Pancreas (tissue), 10 donors: ENCODE data around the gene PROKR1. TPM values are rescaled to one million over a fixed set of nuclear protein-coding genes. Genes with fewer than 3 reads are reported as not detected.

Experiments used
- ATAC-seq, 4 donors: fragments of 200-7000 bp; cut with Tn5 transposase; one replicate each; pipeline versions ENCODE4 v1.8.0 to v1.9.1; 2020; ENCODE audit warnings: mild to moderate bottlenecking in 4 of 4, moderate library complexity in 4 of 4
- DNase-seq, 6 donors: peaks; one replicate each; pipeline ENCODE4 v3.0.0-alpha.2; 2020
- FAIRE-seq: peaks from 2 replicates; lab custom pipeline; 2012; peaks lifted over from hg19 to GRCh38; lab: Jason Lieb, UNC
- H3K27ac ChIP-seq, 4 donors: fragments of 200-600 bp; sonication (generic); 1 replicate in 3 of 4; 2 replicates in 1 of 4; pipeline versions ENCODE4 v1.5.0 to v1.8.0; 2020
- H3K27me3 ChIP-seq, 4 donors: fragments of 200-600 bp; one replicate each; pipeline ENCODE4 v1.8.0; 2021
- H3K36me3 ChIP-seq, 3 donors: fragments of 200-600 bp; sonication (generic) in 1 of 3; one replicate each; pipeline versions ENCODE4 v1.5.0 to v1.8.0; 2020 to 2021
- H3K4me1 ChIP-seq, 3 donors: fragments of 200-600 bp; one replicate each; pipeline ENCODE4 v1.8.0; 2021
- H3K4me3 ChIP-seq, 4 donors: fragments of 200-600 bp; sonication (generic) in 2 of 4; one replicate each; pipeline versions ENCODE4 v1.5.0 to v1.8.0; 2020 to 2021
- H3K9me3 ChIP-seq, 4 donors: fragments of 200-600 bp; one replicate each; pipeline ENCODE4 v1.8.0; 2021
- WGBS, 2 donors: extraction: QIAGEN DNeasy Blood & Tissue Kit; methylation state at CpG; one replicate each; pipeline ENCODE4 v1.1.7; 2013; 5-methylcytosine and 5-hydroxymethylcytosine counted together
- intact Hi-C, 3 donors: fragments of 100-400 bp; cut with DNase I; formaldehyde crosslinking; loops; one replicate each; pipeline versions ENCODE4 v1.11.1 to v1.14.2; 2022
- polyA plus RNA-seq, 2 donors: library from polyadenylated mRNA; stranded (reverse); fragments of 200-250 nt; gene quantifications; one replicate each; pipeline ENCODE4 v1.2.3, GENCODE V29; 2013
- total RNA-seq, 6 donors: library from RNA; stranded (reverse); fragmentation: NEBNext Ultra II Directional in 4 of 6; extraction: Animal tissue kit (Norgen Biotek cat#: 25700) in 4 of 6; gene quantifications; one replicate each; pipeline versions ENCODE4 v1.2.1 to v1.2.4, GENCODE V29; 2021 to 2023
- TF ChIP-seq, protein P1 (sequence below), 4 donors: fragments of 200-600 bp; sonication (generic) in 3 of 4; IDR thresholded peaks; one replicate each; pipeline versions ENCODE4 v1.5.0 to v1.8.0; 2021; ENCODE audit warnings: antibody characterized with exemption in 4 of 4
- donor health status: healthy with polysubstance abuse.
- donor health status: DM: no; HTN: no; CAD: no; lungs with moderate emphysema.
- donor health status: DM: no; HTN: no; CAD: no.
- donor health status: control.
- donor health status: control.
- donor health status: Bipolar disorder and iron deficiency.
- donor health status: DM: yes; HTN: yes; CAD: no.
- donor health status: DM: no; HTN: no; CAD: no.
- donor health status: DM: no; HTN: no; CAD: no.
- donor health status: DM: yes; HTN: yes; CAD: no.

The PROKR1 gene
- total and polyA plus RNA-seq, 8 donors, result 0.02 to 0.04 TPM; not detected in 6

- DNase-seq (no peak), ATAC-seq (no peak), FAIRE-seq (no peak)
- no peak overlapping the region for H3K4me3 ChIP-seq
- no peaks in the 10 kb centered on the region for H3K9me3 ChIP-seq
- no peaks in the 10 kb centered on the region for H3K4me1 ChIP-seq
- no peaks in the 10 kb centered on the region for H3K27me3 ChIP-seq
- intact Hi-C loops, result no loop called here
- TF ChIP-seq, protein P1, sequence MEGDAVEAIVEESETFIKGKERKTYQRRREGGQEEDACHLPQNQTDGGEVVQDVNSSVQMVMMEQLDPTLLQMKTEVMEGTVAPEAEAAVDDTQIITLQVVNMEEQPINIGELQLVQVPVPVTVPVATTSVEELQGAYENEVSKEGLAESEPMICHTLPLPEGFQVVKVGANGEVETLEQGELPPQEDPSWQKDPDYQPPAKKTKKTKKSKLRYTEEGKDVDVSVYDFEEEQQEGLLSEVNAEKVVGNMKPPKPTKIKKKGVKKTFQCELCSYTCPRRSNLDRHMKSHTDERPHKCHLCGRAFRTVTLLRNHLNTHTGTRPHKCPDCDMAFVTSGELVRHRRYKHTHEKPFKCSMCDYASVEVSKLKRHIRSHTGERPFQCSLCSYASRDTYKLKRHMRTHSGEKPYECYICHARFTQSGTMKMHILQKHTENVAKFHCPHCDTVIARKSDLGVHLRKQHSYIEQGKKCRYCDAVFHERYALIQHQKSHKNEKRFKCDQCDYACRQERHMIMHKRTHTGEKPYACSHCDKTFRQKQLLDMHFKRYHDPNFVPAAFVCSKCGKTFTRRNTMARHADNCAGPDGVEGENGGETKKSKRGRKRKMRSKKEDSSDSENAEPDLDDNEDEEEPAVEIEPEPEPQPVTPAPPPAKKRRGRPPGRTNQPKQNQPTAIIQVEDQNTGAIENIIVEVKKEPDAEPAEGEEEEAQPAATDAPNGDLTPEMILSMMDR (IDR thresholded peaks at IDR 0.05), result no peak
- no peaks in the 10 kb centered on the region for H3K36me3 ChIP-seq
- H3K27ac ChIP-seq, result no peak overlapping the region
- WGBS, 2 donors, result 95 to 98% methylated on average over 1 of the region's 1 CpG
Measured at GRCh38 chr2:68603059-68603458, 40.3 kb upstream of the PROKR1 start.

- Histone ChIP-seq H3K27me3 (no peaks in the 10 kb centered on the region), H3K4me3 (no peak overlapping the region), H3K27ac (no peak overlapping the region), H3K9me3 (no peaks in the 10 kb centered on the region), H3K36me3 (no peaks in the 10 kb centered on the region), H3K4me1 (no peaks in the 10 kb centered on the region)
- DNase-seq (no peak), ATAC-seq (no peak), FAIRE-seq (no peak)
- intact Hi-C loops, result no loop called here
- WGBS, 2 donors, result 72 to 76% methylated on average over 3 of the region's 3 CpGs
- TF ChIP-seq, protein P1 (IDR thresholded peaks at IDR 0.05), result no peak
Measured at GRCh38 chr2:68604077-68604476, 39.3 kb upstream of the PROKR1 start.

DNA sequence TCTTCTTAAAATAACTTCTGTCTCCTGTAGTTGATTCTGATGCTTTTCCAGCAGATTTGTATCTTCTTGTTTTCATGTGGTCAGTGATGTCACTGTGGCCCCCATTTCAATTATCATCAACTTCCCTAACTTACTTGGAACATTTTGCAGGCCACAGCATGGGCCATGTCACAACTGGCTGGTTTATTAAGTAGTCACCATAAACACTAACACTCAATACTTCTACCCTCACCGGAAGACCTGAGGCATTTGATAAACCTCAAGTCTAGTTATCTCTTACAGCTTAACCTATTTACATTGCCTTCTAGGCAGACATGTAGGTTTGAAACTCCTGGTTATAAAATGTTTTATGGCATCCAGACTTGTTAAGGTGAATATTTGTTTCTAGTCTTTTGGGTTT lies 37.4 kb upstream of the PROKR1 start:
- Histone ChIP-seq H3K27me3 (no peaks in the 10 kb centered on the region), H3K36me3 (no peaks in the 10 kb centered on the region), H3K27ac (no peak overlapping the region), H3K9me3 (no peaks in the 10 kb centered on the region), H3K4me1 (no peaks in the 10 kb centered on the region), H3K4me3 (no peak overlapping the region)
- ATAC-seq (no peak), FAIRE-seq (no peak), DNase-seq (no peak)
- WGBS, 2 donors, result 91% methylated on average over 1 of the region's 1 CpG
- intact Hi-C loops, result no loop called here
- TF ChIP-seq, protein P1 (IDR thresholded peaks at IDR 0.05), result no peak

DNA sequence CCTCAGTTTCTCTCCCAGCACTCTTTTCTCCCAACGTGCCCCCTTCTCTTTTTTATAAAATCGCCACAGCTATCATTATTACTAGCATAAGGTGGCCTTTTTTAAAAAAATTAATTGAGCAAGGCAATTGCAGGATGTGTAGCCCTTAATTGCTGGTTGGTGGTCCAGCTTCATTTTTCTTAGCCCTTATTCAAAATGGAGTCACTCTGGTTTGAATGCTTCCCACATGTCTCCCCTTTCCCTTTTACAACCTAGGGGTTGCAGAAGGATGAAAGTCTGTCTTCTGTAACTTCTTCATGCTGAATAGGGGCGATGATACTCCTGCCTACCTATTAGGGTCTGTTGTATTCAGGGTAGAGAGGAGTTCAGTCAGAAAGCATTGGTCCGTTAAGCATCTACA lies 36.6 kb upstream of the PROKR1 start:
- no peaks in the 10 kb centered on the region for H3K4me1 ChIP-seq
- no peak overlapping the region for H3K4me3 ChIP-seq
- H3K27ac ChIP-seq, result no peak overlapping the region
- no peak for FAIRE-seq
- 55 to 67% methylated on average over 4 of the region's 4 CpGs for WGBS, 2 donors
- TF ChIP-seq, protein P1 (IDR thresholded peaks at IDR 0.05), result no peak
- no peak for DNase-seq
- no peaks in the 10 kb centered on the region for H3K9me3 ChIP-seq
- no peak for ATAC-seq
- intact Hi-C loops, result no loop called here
- no peaks in the 10 kb centered on the region for H3K27me3 ChIP-seq
- H3K36me3 ChIP-seq, result no peaks in the 10 kb centered on the region

DNA sequence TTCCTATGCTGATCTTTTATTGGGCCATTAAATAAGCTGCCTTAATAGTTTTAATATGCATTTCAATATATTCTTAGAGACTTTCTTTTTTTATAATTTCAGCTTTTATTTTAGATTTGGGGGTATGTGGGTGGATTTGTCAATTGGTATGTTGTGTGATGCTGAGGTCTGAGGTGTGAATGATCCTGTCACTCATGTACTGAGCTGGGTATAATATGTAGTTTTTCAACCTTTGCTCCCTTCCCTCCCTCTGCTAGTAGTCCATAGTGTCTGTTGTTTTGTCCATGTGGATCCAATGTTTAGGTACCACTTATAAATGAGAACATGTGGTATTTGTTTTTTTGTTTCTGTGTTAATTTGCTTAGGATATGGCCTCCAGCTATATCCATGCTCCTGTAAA lies 35.5 kb upstream of the PROKR1 start:
- TF ChIP-seq, protein P1 (IDR thresholded peaks at IDR 0.05), result no peak
- DNase-seq, result no peak
- no peak for ATAC-seq
- no peaks in the 10 kb centered on the region for H3K4me1 ChIP-seq
- H3K4me3 ChIP-seq, result no peak overlapping the region
- H3K36me3 ChIP-seq, result no peaks in the 10 kb centered on the region
- FAIRE-seq, result no peak
- H3K9me3 ChIP-seq, result no peaks in the 10 kb centered on the region
- no peak overlapping the region for H3K27ac ChIP-seq
- intact Hi-C loops, result no loop called here
- H3K27me3 ChIP-seq, result no peaks in the 10 kb centered on the region
